UCSD-AML1 (cell line): ENCODE results near the gene BAIAP3.

Source experiments
- DNase-seq: peaks from one replicate; lab custom pipeline; 2025; ENCODE audit not compliant: unreplicated experiment; lab: John Stamatoyannopoulos, UW

BAIAP3 gene

DNA sequence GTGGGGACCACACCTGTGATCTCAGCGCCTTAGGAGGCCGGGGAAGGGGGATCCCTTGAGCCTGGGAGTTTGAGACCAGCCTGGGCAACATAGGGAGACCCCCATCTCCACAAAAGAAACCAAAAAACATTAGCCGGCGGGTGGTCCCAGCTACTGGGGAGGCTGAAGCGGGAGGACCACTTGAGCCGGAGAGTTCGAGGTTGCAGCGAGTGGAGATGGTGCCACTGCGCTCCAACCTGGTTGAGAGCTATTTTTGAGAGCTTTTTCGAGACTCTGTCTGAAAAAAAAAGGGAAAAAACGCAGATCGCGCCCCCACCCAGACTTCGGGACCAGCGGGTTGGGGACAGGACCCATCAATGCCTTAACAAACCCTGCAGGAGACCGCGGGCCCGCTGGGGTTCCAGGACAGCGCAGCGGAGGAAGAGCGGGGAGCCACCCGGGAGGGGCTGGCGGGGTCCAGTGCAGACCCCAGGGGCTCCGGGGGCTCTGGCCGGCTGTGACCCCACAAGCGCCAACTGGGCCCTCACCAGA is 762 bp upstream of the BAIAP3 start:
- DNase-seq: no peak

GRCh38 chr16:1333854-1334700 is 632 bp downstream of the BAIAP3 start:
- no peak for DNase-seq

DNA sequence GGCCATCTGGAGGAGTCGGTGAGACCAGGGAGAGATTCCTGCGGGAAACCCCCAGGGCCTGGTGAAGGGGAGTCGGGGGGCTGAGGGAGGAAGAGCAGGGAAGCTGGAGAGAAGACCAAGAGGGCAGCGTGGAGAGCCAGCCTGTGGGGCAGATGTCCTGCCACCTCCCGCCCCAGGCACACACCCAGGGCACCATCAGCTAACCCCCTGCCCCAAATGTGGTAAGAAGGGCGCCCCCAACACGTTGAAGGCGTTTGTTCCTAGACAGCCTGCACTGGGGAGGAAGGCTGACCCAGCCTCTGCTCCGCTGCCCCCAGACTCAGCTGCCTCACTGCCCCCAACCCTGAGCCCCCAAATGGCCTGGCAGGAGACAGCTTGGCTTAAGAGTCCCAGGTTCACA is 1.3 kb downstream of the BAIAP3 start:
- no peak for DNase-seq

DNA sequence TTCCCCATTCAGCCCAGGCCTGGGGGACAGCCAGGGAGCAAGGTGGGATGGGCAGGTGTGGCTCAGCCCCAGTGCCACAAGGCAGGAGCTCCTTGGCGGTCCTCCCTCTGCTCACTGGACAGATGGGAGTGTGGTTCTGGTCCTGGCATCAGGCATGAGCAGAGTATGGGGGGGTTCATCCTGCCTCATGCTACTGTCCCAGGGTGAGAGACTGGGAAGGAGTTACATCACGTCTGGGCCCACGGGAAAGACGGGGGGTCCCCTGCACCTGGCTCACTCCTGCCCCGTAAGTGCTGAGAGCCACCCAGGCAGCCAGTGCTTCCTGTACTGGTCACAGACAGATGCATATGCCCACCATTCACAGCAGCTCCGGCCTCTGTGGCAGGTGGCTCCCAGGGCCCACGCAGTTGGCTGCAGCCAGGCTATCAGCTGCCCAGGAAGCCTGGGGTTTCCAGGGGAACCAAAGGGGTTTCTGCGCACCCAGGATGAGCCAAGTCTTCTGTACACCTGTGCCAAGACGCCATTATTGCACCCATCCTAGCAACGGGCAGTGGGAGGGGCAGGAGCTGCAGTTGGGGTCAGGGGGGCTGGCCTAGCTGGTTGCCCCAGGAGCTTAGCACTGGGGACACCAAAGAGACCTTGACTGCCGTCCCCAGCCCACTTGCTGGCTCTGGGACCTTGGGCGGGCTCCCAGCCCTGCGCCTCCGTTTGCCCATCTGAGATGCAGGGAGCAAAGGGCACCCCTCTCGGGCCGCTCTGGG is 1.9 kb downstream of the BAIAP3 start:
- no peak for DNase-seq

DNA sequence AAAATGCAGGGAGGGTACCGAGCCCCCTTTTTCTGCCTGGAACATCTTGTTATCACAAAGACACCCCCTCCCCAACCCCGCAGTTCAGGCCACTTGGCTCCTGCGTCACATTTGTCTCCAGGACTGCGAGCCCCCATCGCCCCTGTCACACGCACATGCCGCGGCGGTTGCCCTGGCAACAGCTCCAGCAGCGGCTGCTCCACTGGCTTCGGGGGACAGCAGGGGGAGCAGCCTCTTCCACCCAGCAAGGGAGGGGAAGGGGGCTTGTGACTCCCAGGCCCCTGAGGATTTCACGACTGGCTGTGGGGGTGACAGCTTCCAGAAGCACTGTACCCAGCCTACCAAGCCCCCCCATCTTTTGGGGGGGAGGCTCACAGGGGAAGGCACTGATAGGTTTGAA is 2.6 kb downstream of the BAIAP3 start:
- DNase-seq: no peak

GRCh38 chr16:1336619-1337018 is 3.2 kb downstream of the BAIAP3 start:
- DNase-seq: no peak

- DNase-seq: no peak
Measured at GRCh38 chr16:1337486-1337885, 4.0 kb downstream of the BAIAP3 start.

GRCh38 chr16:1338119-1338730 is 4.8 kb downstream of the BAIAP3 start:
- DNase-seq: peak; percentile 34

DNA sequence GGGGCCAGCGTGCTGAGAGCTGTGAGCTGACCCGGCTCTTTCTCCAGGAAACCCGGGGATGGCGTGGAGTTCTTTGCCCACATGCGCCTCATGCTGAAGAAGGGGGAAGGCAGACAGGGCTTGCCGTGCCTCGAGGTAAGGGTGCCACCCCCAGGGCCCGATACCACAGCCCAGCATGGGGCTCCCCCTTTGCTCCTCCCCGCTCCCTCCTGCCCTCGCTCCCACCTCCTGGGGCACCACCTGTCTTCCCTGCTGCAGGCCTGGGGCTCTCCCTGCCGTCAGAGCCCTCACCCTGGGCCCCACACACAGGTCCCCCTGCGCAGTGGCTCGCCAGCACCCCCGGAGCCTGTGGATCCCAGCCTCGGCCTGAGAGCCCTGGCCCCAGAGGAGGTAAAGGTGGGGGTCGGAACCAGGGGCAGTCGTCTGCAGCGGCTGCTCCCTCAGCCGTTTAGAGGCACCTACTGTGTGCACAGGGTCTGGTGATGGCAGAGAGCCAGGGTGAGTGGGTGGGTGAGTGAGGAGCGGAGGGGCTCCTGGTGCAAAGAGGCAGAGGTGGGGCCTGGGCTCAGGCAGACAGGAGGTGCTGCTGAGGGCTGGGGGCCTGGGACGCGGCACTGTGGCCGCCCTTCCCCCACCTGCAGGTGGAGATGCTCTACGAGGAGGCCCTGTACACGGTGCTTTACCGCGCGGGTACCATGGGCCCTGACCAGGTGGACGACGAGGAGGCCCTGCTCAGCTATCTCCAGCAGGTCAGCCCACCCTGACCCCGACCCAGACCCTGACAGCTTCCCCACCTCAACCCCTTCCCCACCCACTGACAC is 5.6 kb downstream of the BAIAP3 start:
- no peak for DNase-seq

DNA sequence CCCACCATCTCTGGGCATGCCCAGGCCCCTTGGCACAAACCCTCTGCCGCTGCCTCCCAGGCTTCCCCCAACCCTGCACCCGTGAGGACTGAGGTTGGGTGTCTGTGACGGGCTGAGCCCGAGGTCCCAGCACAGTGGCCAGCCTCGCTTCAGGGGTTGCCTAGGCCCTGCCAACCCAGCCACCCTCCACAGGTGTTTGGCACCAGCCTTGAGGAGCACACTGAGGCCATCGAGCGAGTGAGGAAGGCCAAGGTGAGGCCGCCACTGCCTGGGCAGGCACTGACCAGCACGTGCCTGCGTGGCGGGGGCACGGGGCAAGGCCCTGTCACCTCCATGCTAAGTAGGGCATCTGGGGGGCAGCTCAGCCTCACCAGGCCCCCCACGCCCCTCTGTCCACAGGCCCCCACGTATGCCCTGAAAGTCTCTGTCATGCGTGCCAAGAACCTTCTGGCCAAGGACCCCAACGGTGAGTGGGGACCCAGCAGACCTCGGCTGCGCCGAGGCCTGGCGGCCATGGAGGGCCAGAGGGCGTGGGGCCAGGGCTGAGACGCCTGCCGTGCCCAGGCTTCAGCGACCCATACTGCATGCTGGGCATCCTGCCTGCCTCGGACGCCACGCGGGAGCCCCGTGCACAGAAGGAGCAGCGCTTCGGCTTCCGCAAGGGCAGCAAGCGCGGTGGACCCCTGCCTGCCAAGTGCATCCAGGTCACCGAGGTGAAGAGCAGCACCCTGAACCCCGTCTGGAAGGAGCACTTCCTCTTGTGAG is 7.5 kb downstream of the BAIAP3 start:
- DNase-seq: no peak

DNA sequence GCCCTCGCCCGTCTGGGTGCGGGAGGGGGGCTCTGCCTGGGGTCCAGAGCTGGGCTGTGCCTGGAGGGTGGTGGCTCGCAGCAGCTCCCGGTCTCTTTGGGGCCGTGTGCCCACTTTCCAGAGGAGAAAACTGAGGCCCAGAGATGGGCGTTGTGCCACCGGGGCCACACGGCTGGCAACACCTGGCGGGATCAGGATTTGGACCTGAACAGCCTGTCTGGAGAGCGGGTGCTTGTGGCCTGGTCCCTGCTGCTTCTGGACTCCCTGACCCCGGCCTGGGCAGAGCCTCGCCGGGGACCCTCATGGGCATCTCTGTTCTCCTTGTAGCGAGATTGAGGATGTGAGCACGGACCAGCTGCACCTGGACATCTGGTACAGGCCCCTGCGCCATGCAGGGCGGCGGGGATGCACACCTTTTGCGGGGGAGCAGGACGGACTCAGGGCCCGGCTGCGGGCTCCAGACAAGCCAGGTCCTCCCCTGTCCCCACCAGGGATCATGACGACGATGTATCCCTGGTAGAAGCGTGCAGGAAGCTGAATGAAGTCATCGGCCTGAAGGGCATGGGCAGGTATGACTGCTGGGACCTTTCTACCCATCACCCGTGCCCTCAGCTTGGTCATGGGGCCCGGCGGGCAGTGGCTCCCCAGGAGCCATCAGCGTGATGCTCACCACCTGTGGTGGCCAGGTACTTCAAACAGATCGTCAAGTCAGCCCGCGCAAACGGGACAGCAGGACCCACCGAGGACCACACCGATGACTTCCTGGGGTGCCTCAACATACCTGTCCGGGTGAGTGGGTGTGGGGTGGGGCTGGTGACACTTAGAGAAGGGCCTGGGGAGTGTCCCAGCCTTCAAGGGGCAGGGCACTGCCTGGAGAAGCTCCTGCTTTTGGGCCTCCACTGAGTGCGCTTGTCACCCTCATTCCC is 8.3 kb downstream of the BAIAP3 start:
- DNase-seq: no peak

DNA sequence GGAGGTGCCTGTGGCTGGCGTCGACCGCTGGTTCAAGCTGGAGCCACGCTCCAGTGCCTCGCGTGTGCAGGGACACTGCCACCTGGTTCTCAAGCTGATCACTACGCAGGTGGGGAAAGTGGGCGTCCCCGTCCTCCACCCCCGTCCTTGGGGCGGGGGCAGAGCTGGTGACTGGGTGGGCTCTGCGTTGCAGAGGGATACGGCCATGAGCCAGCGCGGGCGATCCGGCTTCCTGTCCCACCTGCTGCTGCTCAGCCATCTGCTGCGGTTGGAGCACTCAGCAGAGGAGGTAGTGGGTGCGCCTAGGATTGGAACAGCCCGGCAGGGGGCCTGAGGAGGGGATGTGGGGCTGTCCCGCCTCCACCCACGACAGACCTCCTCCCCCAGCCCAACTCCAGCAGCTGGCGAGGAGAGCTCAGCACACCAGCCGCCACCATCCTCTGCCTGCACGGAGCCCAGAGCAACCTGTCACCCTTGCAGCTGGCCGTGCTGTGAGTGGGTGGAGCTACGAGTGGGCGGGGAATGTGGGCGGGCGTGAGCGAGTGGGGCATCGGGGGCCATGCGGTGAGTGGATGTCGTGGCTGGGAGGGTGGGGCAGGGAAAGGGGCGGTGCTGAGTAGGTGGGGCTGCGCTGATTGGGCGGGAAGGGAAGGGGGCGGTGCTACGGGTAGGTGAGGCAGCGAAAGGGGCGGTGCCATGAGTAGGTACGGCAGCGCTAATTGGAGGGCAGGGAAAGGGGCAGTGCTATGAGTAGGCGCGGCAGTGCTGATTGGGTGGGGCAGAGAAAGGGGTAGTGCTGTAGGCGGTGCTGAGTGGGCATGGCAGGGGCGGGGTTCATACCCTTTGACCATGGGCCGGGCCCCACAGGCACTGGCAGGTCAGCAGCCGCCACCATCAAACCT is 9.3 kb downstream of the BAIAP3 start:
- DNase-seq: peak; percentile 98

DNA sequence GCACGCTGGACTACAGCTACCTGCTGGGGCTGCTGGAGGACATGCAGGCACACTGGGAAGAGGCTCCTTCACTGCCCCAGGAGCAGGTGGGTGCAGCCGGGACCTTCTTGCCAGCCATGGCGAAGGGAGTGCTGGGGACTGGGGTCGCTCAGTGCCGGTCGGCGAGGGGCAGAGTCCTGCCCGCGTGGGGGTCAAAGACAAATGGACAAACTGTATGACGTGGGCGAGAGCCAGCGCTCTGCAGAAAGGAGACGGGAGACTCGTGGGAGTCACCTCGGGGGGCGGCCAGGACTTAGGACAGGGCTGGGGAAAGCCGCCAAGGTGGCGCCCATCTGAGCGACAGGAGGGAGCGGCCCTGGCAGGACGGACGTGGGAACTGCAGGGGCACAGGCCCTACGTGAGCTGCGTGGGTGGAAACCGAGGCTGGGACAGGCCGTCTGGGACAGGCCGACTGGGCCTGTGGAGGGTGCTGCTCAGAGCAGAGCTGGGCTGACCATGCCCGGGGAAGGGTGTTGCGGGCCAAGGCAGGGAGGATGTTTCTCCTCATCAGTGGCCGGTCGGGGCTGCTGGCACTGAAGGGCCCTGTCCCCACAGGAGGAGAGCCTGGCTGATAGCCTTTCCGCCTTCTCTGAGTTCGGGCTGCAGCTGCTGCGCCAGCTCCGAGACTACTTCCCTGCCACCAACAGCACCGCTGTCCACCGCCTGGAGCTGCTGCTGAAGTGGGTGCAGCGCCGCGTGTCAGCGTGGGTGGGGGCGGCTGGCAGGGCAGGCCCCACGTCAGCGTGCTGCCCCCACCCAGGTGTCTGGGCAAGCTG is 10.2 kb downstream of the BAIAP3 start:
- no peak for DNase-seq

- DNase-seq: no peak
Measured at GRCh38 chr16:1344499-1344898, 11.1 kb downstream of the BAIAP3 start.

DNA sequence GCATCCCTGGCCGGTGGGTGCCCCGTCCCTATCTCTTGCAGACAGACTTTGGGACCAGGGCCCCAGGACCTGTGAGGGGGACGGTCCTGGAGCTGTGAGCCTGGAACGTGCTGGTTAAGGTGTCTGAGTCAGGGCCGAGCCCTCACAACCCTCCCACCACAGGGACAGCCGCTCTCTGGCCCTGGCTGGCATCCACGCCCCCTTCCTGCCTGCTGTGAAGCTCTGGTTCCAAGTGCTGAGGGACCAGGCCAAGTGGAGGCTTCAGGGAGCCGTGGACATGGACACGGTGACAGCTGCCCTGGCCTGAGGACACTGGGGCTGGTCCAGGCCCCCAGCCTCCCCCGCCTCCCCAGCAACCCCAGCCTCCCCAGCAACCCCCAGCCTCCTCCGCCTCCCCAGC is 11.6 kb downstream of the BAIAP3 start:
- no peak for DNase-seq

- DNase-seq: no peak
Measured at GRCh38 chr16:1345651-1346421, 12.4 kb downstream of the BAIAP3 start.
